ENCODE data around the gene CYCS. TPM values are rescaled to one million over a fixed set of nuclear protein-coding genes. Genes with fewer than 3 reads are reported as not detected.

CYCS gene
- 100 to 1,000 TPM; 440 to 896 (median 676) TPM for total RNA-seq
- polyA plus RNA-seq = 100 to 1,000 TPM; 315 to 417 TPM
- long read RNA-seq, donor 1, full-length matches to known transcripts = 196 of 212 reads
- long read RNA-seq, donor 1, partial matches to known transcripts = 6 of 212 reads
- long read RNA-seq, donor 1, other reads (novel, unspliced or antisense) = 10 of 212 reads
- long read RNA-seq, donor 2, full-length matches to known transcripts = 242 of 270 reads
- long read RNA-seq, donor 2, partial matches to known transcripts = 15 of 270 reads
- long read RNA-seq, donor 2, other reads (novel, unspliced or antisense) = 13 of 270 reads
- long read RNA-seq, donor 3, full-length matches to known transcripts = 258 of 283 reads
- long read RNA-seq, donor 3, partial matches to known transcripts = 11 of 283 reads
- long read RNA-seq, donor 3, other reads (novel, unspliced or antisense) = 14 of 283 reads

DNA sequence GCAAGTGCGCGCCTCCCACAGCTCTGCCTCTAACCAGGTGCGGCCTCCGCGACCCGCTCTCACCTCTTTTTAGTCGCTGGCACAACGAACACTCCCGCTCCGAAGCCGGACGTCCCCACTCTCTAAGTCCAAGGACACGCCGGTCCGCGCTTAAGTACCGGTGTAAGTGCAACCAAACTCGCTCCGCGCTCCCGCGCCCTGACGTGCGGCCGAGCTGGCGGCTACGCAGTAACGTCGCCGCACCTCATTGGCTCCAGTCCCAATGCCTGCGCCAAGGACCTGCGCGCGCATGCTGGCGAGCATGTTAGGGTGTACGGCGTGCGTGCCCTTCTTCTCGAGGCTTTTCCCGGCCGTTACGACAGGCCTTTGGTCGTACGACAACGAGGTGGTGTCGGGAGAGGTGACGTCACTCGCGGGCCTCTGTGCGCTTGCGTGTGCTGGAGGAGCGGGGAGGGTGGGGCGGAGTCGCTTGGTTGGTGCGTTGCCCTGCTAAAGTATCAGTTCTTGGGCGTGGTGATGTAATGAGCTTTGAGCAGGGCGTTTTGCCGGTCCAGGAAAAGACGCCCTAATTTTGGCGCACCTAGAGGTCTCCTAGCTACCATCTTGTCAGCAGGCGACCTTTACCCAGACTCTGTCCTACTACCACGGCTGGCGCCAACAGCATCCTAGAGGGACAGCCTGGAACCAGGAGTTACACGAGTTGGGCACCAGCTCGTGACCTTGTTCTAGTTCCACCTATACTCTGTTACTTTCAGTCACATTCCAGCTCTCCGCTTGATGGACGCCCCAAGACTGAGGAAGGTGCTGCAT lies at the start of gene CYCS:
Gene CYCS, minus strand, starts transcription at position 124 of the 810 bp plus-strand sequence. CDS start 1,141 bp downstream, outside the sequence.
- H3K4me1 ChIP-seq = peaks cover 0 to 25% (median 18%) of the 10 kb centered on the region in 9 donors
- H3K9me3 ChIP-seq = no peaks in the 10 kb centered on the region
- WGBS, 2 donors = 0 to 1% methylated on average over 67 of the region's 67 CpGs
- ATAC-seq (peak; percentile 96 to 98 (median 97)), DNase-seq (peak; percentile 99 to 100)
- TF ChIP-seq, protein P1, sequence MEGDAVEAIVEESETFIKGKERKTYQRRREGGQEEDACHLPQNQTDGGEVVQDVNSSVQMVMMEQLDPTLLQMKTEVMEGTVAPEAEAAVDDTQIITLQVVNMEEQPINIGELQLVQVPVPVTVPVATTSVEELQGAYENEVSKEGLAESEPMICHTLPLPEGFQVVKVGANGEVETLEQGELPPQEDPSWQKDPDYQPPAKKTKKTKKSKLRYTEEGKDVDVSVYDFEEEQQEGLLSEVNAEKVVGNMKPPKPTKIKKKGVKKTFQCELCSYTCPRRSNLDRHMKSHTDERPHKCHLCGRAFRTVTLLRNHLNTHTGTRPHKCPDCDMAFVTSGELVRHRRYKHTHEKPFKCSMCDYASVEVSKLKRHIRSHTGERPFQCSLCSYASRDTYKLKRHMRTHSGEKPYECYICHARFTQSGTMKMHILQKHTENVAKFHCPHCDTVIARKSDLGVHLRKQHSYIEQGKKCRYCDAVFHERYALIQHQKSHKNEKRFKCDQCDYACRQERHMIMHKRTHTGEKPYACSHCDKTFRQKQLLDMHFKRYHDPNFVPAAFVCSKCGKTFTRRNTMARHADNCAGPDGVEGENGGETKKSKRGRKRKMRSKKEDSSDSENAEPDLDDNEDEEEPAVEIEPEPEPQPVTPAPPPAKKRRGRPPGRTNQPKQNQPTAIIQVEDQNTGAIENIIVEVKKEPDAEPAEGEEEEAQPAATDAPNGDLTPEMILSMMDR (IDR thresholded peaks at IDR 0.05) = no peak
- H3K27ac ChIP-seq = peak within 1 kb of the TSS; percentile 88 to 99 (median 96)
- peaks cover 0 to 35% (median 17%) of the 10 kb centered on the region in 9 donors for H3K36me3 ChIP-seq
- H3K27me3 ChIP-seq = no peaks in the 10 kb centered on the region
- intact Hi-C loops (cut with DNase I) = no loop called here
- peak within 1 kb of the TSS; percentile 68 to 99 (median 82) for H3K4me3 ChIP-seq

DNA sequence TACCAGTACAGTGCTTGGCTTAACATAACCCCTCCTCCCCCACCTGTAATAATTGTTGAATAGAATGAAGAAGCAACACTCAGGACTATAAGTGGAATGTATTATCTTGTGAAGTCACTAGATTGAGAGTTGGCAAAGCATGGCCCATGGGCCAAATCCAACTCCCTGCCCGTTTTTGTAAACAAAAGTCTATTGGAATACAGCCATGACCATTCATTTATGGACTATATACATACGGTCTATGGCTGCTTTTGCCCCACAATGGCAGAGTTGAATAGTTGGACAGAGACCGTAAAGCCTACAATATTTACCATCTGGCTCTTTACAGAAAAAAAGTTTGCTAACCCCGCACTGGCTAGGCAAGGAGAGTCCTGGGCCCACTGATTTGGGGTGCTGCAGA lies 48.1 kb upstream of the CYCS start:
- ATAC-seq (no peak), DNase-seq (no peak)
- no peaks in the 10 kb centered on the region for H3K9me3 ChIP-seq
- no peak overlapping the region for H3K4me3 ChIP-seq
- intact Hi-C loops (cut with DNase I) = no loop called here
- peaks cover 0 to 4% (median 0%) of the 10 kb centered on the region in 9 donors for H3K36me3 ChIP-seq
- H3K4me1 ChIP-seq = no peaks in the 10 kb centered on the region
- no peaks in the 10 kb centered on the region for H3K27me3 ChIP-seq
- H3K27ac ChIP-seq = no peak overlapping the region
- whole genome bisulfite sequencing, 2 donors = 67 to 72% methylated on average over 4 of the region's 4 CpGs
- TF ChIP-seq, protein P1 (IDR thresholded peaks at IDR 0.05) = no peak

DNA sequence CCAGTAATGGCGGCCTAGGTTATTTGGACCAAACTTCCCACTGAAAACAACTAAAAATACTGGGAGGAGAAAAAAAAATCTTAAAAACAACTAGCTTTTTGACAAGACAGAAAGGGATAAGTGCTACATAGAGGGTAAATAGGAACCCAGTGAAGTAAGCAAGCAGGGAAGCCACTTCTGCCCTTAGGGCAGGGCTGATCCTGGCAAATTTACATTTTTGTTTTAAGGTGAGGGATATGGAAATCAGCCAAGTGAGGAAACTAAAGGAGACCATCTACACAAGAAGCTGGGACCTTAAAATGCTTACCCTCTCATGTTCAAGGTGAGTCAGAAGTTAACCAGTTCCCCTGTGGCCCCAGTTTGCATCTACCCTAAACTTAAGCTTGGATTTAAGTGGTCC lies 46.5 kb upstream of the CYCS start:
- Histone ChIP-seq H3K4me3 (no peak overlapping the region), H3K9me3 (no peaks in the 10 kb centered on the region), H3K27ac (no peak overlapping the region), H3K27me3 (no peaks in the 10 kb centered on the region), H3K4me1 (no peaks in the 10 kb centered on the region), H3K36me3 (peaks cover 0 to 6% (median 0%) of the 10 kb centered on the region in 9 donors)
- 88 to 92% methylated on average over 1 of the region's 1 CpG for WGBS, 2 donors
- intact Hi-C loops (cut with DNase I) = no loop called here
- DNase-seq (no peak), ATAC-seq (no peak)
- TF ChIP-seq, protein P1 (IDR thresholded peaks at IDR 0.05) = no peak

DNA sequence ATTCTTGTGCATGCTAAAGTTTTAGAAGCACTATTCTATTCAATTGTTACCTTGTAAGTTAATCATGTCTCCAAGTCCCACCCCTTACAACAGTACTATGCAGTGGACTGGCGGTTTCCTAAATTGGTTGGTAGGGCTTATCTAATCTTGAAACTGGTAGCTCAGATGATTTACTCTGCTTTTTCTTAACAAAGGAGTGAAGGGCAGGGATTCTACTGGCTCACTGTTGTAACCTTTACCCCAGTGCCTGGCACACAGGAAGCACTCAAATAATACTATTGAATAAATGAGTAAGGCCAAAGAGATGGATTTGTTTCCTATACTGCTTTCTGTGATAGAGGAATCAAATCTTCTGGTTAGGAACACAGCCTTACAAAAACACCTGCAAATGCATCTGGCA lies 46.0 kb upstream of the CYCS start:
- intact Hi-C loops (cut with DNase I) = no loop called here
- ATAC-seq (no peak), DNase-seq (no peak)
- Histone ChIP-seq H3K9me3 (no peaks in the 10 kb centered on the region), H3K36me3 (peaks cover 0 to 6% (median 0%) of the 10 kb centered on the region in 9 donors), H3K4me3 (no peak overlapping the region), H3K27ac (no peak overlapping the region), H3K27me3 (no peaks in the 10 kb centered on the region), H3K4me1 (no peaks in the 10 kb centered on the region)
- 97 to 100% methylated on average over 1 of the region's 1 CpG for WGBS, 2 donors
- TF ChIP-seq, protein P1 (IDR thresholded peaks at IDR 0.05) = no peak

All from heart right ventricle (tissue), 16 donors.